ENCODE results near the gene PDE4D.

GRCh38 chr5:59276325-59276675 is 617.2 kb downstream of the PDE4D start:
- TF ChIP-seq CTCF (IDR thresholded peaks at IDR 0.05) (no peak), EZH2 (IDR thresholded peaks at IDR 0.05; ENCODE audit: borderline replicate concordance, insufficient read depth, low read depth, low read length, poor library complexity, severe bottlenecking) (no peak)
